IPS-18c (cell line): ENCODE data around the gene MUC12.
"Not testable (repeated sequence)": the region's sequence is repeated elsewhere in the genome, so short reads cannot be mapped to it uniquely, and the experiment has no call there.

ENCODE experiments used
- H3K4me3 ChIP-seq: 2 replicates; pipeline ENCODE4 v1.7.0; 2013; ENCODE audit warnings: low read depth, mild to moderate bottlenecking, low read length, moderate library complexity; ENCODE audit not compliant: insufficient read depth
- H3K9me3 ChIP-seq: one replicate; pipeline ENCODE4 v1.6.1; 2013; ENCODE audit warnings: mild to moderate bottlenecking, low read length, moderate library complexity; ENCODE audit not compliant: control insufficient read depth, insufficient read depth

The MUC12 gene

DNA sequence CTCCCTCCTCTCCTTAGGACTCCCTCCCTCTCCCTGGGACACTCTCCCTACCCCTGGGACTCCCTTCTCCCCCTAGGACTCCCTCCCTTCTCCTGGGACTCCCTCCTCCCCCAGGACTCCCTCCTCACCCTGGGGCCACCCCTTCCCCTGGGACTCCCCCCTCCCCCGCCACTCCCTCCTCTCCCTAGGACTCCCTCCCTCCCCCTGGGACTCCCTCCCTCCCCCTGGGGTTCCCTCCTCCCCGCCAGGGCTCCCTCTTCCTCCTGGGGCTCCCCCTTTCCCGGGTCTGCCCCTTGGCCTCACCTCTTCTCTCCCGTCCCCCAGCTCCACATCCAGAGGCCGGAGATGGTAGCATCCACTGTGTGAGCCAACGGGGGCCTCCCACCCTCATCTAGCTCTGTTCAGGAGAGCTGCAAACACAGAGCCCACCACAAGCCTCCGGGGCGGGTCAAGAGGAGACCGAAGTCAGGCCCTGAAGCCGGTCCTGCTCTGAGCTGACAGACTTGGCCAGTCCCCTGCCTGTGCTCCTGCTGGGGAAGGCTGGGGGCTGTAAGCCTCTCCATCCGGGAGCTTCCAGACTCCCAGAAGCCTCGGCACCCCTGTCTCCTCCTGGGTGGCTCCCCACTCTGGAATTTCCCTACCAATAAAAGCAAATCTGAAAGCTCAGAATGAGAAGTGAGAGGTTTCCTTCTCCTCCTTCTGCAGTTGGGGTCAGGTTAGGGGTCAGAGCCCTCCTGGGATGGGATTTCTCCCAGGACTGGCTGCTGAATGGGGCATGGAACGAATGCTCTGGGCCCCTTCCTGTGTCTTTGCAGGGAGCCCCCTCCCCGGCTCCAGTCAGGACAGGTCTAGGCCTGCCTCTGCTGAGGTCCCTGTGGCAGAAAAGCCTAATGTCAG lies 49.2 kb downstream of the MUC12 start:
- no peaks in the 10 kb centered on the region for H3K9me3 ChIP-seq
- H3K4me3 ChIP-seq = no peak overlapping the region

DNA sequence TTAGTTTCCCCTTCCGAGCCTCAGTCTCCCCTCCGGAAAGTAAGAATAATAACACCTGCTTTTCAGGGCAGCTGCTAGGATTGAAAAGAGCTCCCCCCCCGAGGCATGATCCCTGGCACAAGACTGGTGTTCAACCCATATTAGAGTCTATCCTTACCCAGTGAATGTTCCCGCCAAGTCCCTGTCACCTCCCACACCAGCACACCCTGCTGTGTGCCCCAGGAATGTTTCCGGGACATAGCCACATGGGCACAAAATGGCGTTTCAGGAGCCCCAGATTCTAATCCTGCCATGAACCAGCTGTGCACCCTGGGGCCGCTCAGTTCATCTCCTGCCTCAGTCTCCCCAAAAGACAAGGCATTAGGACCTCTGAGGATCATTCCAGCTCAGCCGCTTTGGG lies 51.1 kb downstream of the MUC12 start:
- Histone ChIP-seq H3K4me3 (no peak overlapping the region), H3K9me3 (no peaks in the 10 kb centered on the region)

DNA sequence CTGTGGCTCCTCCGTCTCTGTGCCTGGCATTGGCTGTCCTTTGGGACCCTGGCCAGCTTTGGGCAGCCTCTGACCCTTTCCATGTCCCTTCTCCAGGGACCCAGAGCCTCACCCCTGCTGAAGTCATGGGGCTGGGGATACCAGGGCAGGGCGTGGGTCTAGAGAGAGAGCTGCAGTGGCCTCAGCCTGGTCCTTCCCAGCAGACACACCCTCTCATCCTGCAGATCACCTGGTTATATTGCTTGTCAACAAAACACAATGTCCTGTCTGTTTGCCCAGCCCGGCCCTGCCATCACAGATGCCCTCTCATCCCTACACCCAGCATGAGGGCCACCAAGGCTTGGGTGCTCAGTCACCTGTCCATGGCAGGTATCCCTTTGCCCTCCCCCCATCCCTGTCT lies 52.3 kb downstream of the MUC12 start:
- no peak overlapping the region for H3K4me3 ChIP-seq
- peaks cover 2% of the 10 kb centered on the region for H3K9me3 ChIP-seq

GRCh38 chr7:101023839-101024238 lies 54.5 kb downstream of the MUC12 start:
- Histone ChIP-seq H3K9me3 (peaks cover 2% of the 10 kb centered on the region), H3K4me3 (no peak overlapping the region)

GRCh38 chr7:101031082-101031481 lies 61.7 kb downstream of the MUC12 start:
- Histone ChIP-seq H3K4me3 (no peak overlapping the region), H3K9me3 (peaks cover 2% of the 10 kb centered on the region)

- H3K9me3 ChIP-seq = peaks cover 2% of the 10 kb centered on the region
- H3K4me3 ChIP-seq = no peak overlapping the region
These were observed 66.6 kb downstream of the MUC12 start for GRCh38 chr7:101035941-101036340.

DNA sequence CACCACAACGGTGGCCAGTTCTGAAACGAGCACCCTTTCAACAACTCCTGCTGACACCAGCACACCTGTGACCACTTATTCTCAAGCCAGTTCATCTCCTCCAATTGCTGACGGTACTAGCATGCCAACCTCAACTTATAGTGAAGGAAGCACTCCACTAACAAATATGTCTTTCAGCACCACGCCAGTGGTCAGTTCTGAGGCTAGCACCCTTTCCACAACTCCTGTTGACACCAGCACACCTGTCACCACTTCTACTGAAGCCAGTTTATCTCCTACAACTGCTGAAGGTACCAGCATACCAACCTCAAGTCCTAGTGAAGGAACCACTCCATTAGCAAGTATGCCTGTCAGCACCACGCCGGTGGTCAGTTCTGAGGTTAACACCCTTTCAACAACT lies 71.9 kb downstream of the MUC12 start:
- not testable (repeated sequence) for H3K9me3 ChIP-seq, H3K4me3 ChIP-seq

GRCh38 chr7:101058355-101058754 lies 89.0 kb downstream of the MUC12 start:
- peaks cover 2% of the 10 kb centered on the region for H3K9me3 ChIP-seq
- no peak overlapping the region for H3K4me3 ChIP-seq

DNA sequence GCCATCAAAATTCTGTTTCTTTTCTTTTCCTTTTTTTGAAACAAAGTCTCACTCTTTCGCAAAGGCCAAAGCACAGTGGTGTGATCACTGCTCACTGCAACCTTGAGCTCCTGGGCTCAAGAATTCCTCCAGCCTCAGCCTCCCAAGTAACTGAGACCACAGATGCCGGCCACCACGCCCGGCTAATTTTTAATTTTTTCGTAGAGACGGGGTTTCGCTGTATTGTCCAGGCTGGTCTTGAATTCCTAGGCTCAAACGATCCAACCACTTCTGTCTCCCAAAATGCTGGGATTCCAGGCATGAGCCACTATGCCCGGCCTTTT lies 90.2 kb downstream of the MUC12 start:
- Histone ChIP-seq H3K9me3 (peaks cover 2% of the 10 kb centered on the region), H3K4me3 (no peak overlapping the region)

GRCh38 chr7:101060992-101061391 lies 91.6 kb downstream of the MUC12 start:
- Histone ChIP-seq H3K4me3 (no peak overlapping the region), H3K9me3 (peaks cover 2% of the 10 kb centered on the region)

DNA sequence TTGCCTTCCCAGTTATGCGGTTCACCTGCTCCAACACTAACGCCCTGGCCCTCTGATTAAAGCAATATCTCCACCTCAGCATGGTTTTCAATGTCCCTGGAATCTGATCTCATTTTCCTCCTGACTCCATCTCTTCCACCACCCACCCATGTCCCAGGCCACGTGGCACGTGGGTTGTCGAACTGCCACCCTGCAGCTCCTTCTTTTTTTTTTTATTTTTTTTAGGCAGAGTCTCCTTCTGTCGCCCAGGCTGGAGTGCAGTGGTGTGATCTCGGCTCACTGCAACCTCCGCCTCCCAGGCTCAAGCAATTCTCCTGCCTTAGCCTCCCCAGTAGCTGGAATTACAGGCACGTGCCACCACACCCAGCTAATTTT lies 94.8 kb downstream of the MUC12 start:
- H3K4me3 ChIP-seq, H3K9me3 ChIP-seq: not testable (repeated sequence)

DNA sequence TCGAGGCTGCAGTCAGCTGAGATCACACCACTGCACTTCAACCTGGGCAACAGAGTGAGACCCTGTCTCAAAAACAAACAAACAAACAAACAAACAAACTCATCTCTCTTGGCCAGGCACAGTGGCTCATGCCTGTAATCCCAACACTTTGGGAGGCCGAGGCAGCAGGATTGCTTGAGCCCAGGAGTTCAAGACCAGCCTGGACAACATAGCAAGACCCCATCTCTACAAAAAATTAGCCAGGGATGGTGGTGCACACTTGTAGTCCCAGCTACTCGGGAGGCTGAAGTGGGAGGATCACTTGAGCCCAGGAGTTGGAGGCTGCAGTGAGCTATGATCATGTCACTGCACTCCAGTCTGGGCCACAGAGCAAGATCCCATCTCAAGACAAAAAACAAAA lies 95.8 kb downstream of the MUC12 start:
- not testable (repeated sequence) for H3K9me3 ChIP-seq, H3K4me3 ChIP-seq

GRCh38 chr7:101066141-101066832 lies 96.9 kb downstream of the MUC12 start:
- Histone ChIP-seq H3K9me3 (peaks cover 3% of the 10 kb centered on the region), H3K4me3 (no peak overlapping the region)

GRCh38 chr7:101066833-101067177 lies 97.4 kb downstream of the MUC12 start:
- Histone ChIP-seq H3K9me3 (peaks cover 2% of the 10 kb centered on the region), H3K4me3 (no peak overlapping the region)

DNA sequence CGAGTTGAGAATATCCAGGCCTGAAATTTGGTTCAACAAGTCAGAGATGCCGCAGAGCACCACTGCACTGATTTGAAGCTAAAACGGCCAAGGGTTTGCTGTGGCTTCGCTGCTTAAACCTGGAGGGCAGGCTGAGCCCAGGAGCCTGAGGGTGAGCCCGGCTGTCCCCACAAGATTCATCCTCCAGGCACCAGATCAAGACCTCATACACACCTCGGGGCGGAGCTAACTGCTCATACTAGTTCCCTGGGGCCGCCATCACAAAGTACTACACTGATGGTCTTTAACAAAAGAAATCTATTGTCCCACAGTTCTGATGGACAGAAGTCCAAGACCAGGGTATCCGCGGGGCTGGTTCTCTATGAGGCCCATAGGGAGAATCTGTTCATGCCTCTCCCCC lies 99.0 kb downstream of the MUC12 start:
- H3K9me3 ChIP-seq = peaks cover 2% of the 10 kb centered on the region

More for the DNA sequence above, 99.0 kb downstream of the MUC12 start:
- H3K4me3 ChIP-seq = no peak overlapping the region
